HG02885 (cell line): ENCODE measurements around the gene DNAH17.

Experiments
- ATAC-seq: cut with Tn5 transposase; IDR thresholded peaks from one replicate; pipeline ENCODE4 v1.9.1; 2021; ENCODE audit warnings: mild to moderate bottlenecking; ENCODE audit not compliant: unreplicated experiment, poor library complexity

Gene DNAH17

DNA sequence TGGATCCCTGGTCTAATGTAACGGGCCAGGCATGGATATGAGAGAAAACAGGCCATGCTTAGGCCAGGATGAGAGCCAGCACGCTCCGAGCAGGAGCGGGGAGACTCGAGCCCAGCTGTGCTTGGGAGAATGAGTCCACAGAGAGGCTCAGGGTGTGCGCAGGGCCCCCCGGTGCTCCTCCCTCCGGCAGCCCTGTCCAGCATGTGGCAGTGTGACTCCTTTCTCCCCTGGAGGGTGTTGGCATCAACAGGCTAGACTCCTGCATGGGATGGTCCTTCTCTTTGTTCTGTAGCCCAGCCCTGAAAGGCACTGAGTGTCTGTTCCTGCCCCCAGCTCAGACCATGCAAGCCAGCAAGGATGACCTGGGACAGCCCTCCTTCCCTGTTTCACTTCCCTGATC lies 175.3 kb downstream of the DNAH17 start:
- no peak for ATAC-seq

DNA sequence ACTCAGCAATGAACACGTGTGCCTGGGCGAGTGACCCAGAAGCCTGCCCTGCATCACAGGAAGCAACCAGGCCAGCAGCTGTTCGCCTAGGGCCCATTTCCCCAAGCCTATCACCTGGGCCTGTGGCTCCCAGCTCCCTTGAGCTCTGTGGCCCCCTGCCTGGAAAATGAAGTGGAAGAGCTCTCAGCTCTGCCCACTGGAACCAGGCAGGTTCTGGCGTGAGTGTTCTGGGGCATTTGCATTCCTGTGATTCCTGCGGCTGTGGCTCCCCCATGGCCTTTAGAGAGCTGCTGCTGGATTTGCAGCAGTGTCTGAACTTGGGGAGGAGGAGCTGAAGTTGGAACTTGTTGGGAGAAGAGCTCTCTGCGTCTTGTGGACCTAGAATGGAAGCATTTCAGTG lies 175.9 kb downstream of the DNAH17 start:
- no peak for ATAC-seq

- ATAC-seq: no peak
Measured at GRCh38 chr17:78400581-78401240, 176.5 kb downstream of the DNAH17 start.

DNA sequence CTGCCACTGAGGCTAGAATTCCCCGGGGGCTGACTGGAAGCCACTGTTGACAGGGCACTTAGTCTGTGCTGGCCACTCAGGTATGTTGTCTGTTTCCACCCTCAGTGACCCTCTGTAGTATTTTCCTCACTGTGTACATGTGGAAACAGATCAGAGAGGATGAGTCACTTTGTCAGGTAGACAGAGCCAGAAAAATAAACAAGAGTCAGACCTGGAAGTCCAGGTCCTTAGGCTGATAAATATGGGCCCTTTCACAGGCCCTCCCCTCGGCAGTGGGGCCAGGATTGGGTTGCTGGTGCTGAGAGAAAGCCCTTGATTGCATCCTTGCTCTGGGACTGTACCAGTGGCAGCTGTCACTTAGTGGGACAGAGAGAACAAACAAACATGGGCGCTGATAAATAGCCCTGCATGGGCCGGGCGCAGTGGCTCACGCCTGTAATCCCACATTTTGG lies 177.5 kb downstream of the DNAH17 start:
- ATAC-seq: no peak

- ATAC-seq: no peak
Measured at GRCh38 chr17:78399028-78399692, 178.0 kb downstream of the DNAH17 start.

- no peak for ATAC-seq
Measured at GRCh38 chr17:78398390-78398789, 178.8 kb downstream of the DNAH17 start.

GRCh38 chr17:78397681-78398101 lies 179.5 kb downstream of the DNAH17 start:
- ATAC-seq: no peak

- ATAC-seq: no peak
Measured at GRCh38 chr17:78396441-78397337, 180.5 kb downstream of the DNAH17 start.

GRCh38 chr17:78395155-78395554 lies 182.0 kb downstream of the DNAH17 start:
- ATAC-seq: no peak

- ATAC-seq: no peak
Measured at GRCh38 chr17:78394209-78394608, 183.0 kb downstream of the DNAH17 start.

DNA sequence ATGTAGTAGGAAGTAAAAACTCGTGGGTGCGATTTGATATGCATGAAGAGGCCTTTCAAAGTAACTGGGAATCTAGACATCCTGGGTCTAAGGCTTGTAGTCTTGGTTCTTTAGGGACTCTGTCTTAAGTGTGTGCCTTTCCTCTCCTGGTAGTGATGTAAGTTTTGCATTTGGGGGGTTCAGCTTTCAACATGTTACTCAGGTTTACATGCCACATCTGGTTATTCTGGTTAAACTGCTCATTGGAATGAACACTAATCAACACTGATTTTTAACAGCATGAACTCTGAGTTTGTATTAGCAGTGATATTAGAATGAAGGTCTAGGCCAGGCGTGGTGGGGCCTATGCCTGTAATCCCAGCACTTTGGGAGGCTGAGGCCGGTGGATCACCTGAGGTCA lies 183.6 kb downstream of the DNAH17 start:
- ATAC-seq: no peak

DNA sequence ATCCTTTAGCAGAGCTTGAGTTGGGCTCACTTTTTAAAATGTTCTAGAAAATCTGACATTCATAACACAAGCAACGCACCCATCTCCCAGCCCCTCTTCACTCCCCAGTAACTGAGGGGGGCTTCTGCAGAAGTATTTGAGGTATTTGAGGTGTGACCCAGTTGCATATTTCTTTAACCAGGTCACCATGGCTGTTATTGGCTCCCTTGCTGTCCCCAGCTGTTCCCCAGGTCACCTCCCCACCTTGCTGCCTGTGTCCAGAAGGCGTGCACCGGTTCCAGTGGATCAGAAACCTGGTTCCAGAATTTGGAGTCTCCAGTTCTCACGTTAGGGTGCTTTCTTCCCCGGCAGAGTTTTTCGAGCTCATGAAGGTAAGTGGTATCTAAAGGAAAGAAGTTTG lies 184.9 kb downstream of the DNAH17 start:
- no peak for ATAC-seq

DNA sequence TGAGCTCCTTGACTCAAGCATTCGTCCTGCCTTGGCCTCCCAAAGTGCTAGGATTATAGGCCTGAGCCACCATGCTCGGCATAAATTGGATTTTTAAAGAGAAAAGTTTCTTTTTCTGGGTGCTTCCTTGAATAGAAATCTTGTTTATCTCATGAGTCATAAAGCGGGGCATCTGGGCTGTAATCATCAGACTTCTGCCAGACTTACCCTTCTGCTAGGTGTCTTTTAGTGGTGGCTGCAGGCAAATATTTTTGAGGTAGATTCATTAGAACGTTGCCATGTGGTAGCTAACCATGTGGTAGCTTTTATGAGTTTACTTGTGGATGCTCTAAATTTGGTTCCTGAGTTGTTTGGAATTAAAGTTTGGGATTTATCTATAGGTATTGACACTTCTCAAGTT lies 185.4 kb downstream of the DNAH17 start:
- ATAC-seq: no peak

DNA sequence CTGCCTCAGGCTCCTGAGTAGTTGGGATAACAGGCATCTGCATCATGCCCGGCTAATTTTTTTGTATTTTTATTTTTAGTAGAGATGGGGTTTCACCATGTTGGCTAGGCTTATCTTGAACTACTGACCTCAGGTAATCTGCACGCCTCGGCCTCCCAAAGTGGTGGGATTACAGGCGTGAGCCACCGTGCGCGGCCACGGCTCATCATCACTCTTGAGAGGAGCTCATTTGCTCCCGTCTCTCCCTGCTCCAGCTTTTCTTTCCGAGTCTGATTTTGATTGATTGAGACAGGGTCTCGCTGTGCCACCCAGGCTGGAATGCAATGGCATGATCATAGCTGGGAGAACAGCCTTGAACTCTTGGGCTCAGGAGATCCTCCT lies 186.2 kb downstream of the DNAH17 start:
- no peak for ATAC-seq

DNA sequence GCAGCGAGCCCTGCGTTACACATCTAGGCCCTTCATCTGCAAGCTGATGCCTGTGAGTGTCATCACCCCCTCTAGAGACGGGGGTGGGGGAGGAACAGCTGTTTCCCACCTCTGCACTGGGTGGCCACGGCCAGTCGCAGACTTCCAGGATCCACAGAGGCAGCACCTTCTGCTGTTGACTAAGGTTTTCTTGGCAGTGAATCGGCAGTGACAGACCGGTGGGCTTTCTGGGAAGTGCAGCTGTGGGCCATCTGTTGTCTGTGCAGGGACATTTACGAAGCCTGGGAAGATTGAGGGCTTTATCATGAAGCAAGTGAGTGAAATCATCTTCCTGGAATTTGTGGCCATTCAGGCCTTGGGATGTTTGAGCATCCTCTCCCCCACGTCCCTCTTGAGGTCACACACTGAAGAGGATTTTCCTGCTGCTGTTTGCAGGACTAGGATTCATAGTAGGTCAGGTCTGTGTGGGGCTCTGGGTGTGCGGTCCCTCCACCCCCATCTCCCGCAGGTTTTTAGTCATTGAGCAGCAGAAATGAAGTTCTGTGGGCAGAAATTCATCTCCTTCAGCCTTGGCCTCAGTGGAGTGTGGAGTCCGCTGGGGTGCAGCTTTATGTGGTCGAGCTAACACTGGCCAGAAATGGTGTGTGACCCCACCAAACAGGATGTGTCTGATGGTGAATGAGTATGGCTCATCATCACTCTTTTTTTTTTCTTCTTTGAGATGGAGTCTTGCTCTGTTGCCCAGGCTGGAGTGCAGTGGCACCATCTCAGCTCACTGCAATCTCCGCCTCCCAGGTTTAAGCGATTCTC lies 186.8 kb downstream of the DNAH17 start:
- no peak for ATAC-seq

GRCh38 chr17:78387977-78388941 lies 188.9 kb downstream of the DNAH17 start:
- ATAC-seq: no peak

- peak; percentile 26 for ATAC-seq
Measured at GRCh38 chr17:78384479-78385175, 192.6 kb downstream of the DNAH17 start.

GRCh38 chr17:78383725-78384471 lies 193.3 kb downstream of the DNAH17 start:
- ATAC-seq: peak; percentile 53
